NT2/D1 (cell line): ENCODE measurements around the gene SULT1C3.

Experiments used
- YY1 ChIP-seq: IDR thresholded peaks from 2 replicates; pipeline ENCODE4 v1.6.1; 2011; ENCODE audit not compliant: insufficient read length, insufficient read depth
- ZNF274 ChIP-seq: IDR thresholded peaks from 2 replicates; pipeline ENCODE4 v1.6.1; 2011; ENCODE audit warnings: mild to moderate bottlenecking, low read depth, low read length

GRCh38 chr2:108267101-108267500 is 27.3 kb downstream of the SULT1C3 start:
- TF ChIP-seq YY1 (no peak), ZNF274 (no peak)
